H1 (cell line): ENCODE results near the gene UQCC3.
A peak's percentile ranks its signal among the peaks of the same experiment; 100 is the strongest.

Experiments
- ASH2L ChIP-seq: fragments of 200-600, 300-600 bp; sonication (generic); IDR thresholded peaks from one replicate; pipeline ENCODE4 v1.7.1; 2017; ENCODE audit warnings: low read length
- POLR2A ChIP-seq, 2 experiments: IDR thresholded peaks; 1 replicate in 1 of 2; 2 replicates in 1 of 2; pipeline ENCODE4 v1.6.1; 2011; ENCODE audit warnings: low read depth in 2 of 2, low read length in 2 of 2, mild to moderate bottlenecking in 2 of 2; ENCODE audit errors: control extremely low read depth in 1 of 2
- POLR2AphosphoS5 ChIP-seq: IDR thresholded peaks from 2 replicates; pipeline ENCODE4 v1.6.1; 2011; ENCODE audit warnings: low read depth, low read length
- RFX5 ChIP-seq: IDR thresholded peaks from 2 replicates; pipeline ENCODE4 v1.6.1; 2011; ENCODE audit warnings: low read depth, low read length, improper control_type of control experiment, borderline replicate concordance
- TF ChIP-seq, protein P1 (sequence below), 3 experiments: IDR thresholded peaks; 1 replicate in 2 of 3; 2 replicates in 1 of 3; pipeline versions ENCODE4 v1.5.1 to v1.6.1; 2011; ENCODE audit warnings: low read length in 3 of 3, mild to moderate bottlenecking in 3 of 3, inconsistent platforms in 2 of 3, low read depth in 1 of 3, moderate library complexity in 1 of 3; ENCODE audit not compliant: insufficient read depth in 1 of 3; ENCODE audit errors: control extremely low read depth in 1 of 3

DNA sequence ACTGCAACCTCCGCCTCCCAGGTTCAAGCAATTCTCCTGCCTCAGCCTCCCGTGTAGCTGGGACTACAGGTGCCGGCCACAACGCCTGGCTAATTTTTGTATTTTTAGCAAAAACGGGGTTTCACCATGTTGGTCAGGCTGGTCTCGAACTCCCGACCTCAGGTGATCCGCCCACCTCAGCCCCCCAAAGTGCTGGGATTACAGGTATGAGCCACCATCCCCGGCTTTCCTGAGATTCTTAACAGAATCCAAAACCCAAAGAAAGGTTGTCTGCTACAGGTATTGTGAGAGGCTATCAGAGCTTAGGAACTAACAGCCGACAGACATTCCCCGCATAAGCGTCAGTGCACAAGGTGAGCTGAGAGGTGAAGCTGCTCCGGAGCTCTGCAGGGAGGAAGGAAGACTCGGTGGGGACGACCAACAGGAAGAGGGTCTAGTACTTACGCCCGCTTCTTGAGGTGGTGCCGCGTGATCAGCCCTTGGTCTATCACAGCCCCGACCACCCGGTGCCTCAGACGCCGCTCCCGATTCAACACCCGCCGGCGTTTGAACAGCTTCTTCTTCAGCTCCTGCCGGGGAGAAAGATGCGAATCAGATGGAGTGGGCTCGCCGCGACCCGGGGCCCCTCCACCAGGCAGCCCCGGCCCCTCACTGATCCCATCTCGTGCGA, 6.9 kb upstream of the UQCC3 start:
- TF ChIP-seq, protein P1, sequence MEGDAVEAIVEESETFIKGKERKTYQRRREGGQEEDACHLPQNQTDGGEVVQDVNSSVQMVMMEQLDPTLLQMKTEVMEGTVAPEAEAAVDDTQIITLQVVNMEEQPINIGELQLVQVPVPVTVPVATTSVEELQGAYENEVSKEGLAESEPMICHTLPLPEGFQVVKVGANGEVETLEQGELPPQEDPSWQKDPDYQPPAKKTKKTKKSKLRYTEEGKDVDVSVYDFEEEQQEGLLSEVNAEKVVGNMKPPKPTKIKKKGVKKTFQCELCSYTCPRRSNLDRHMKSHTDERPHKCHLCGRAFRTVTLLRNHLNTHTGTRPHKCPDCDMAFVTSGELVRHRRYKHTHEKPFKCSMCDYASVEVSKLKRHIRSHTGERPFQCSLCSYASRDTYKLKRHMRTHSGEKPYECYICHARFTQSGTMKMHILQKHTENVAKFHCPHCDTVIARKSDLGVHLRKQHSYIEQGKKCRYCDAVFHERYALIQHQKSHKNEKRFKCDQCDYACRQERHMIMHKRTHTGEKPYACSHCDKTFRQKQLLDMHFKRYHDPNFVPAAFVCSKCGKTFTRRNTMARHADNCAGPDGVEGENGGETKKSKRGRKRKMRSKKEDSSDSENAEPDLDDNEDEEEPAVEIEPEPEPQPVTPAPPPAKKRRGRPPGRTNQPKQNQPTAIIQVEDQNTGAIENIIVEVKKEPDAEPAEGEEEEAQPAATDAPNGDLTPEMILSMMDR (IDR thresholded peaks at IDR 0.05; ENCODE audit: control extremely low read depth in 1 of 3, insufficient read depth in 1 of 3, low read depth in 1 of 3, low read length in 3 of 3), result no peak
- TF ChIP-seq ASH2L, result peak; percentile 41
- no peak for TF ChIP-seq POLR2A (IDR thresholded peaks at IDR 0.05; ENCODE audit: control extremely low read depth in 1 of 2, low read depth in 2 of 2, low read length in 2 of 2)
- TF ChIP-seq RFX5, result no peak
- TF ChIP-seq POLR2AphosphoS5, result no peak; the same call in 1 of the 2 replicates
